GM03348 (cell line): ENCODE results near the gene CDK13.
"Not testable (repeated sequence)": the region's sequence is repeated elsewhere in the genome, so short reads cannot be mapped to it uniquely, and the experiment has no call there.

Source experiments
- DNase-seq: peaks from one replicate; pipeline ENCODE4 v3.0.0; 2012; ENCODE audit warnings: low spot score

The CDK13 gene

GRCh38 chr7:40097728-40098127, 147.7 kb downstream of the CDK13 start:
- DNase-seq = no peak

GRCh38 chr7:40098810-40099209, 148.8 kb downstream of the CDK13 start:
- DNase-seq = no peak

GRCh38 chr7:40099837-40100236, 149.8 kb downstream of the CDK13 start:
- no peak for DNase-seq

GRCh38 chr7:40101201-40101600, 151.1 kb downstream of the CDK13 start:
- DNase-seq = no peak

GRCh38 chr7:40102897-40103296, 152.8 kb downstream of the CDK13 start:
- DNase-seq = no peak

GRCh38 chr7:40105879-40106473, 155.9 kb downstream of the CDK13 start:
- DNase-seq = no peak

GRCh38 chr7:40115936-40116335, 165.9 kb downstream of the CDK13 start:
- no peak for DNase-seq

GRCh38 chr7:40117199-40117598, 167.1 kb downstream of the CDK13 start:
- DNase-seq = not testable (repeated sequence)

- not testable (repeated sequence) for DNase-seq
These were observed 168.1 kb downstream of the CDK13 start for GRCh38 chr7:40118201-40118600.

- DNase-seq = no peak
These were observed 170.0 kb downstream of the CDK13 start for GRCh38 chr7:40120020-40120419.

GRCh38 chr7:40122100-40122939, 172.3 kb downstream of the CDK13 start:
- DNase-seq = not testable (repeated sequence)

GRCh38 chr7:40122940-40123254, 172.8 kb downstream of the CDK13 start:
- DNase-seq = no peak

- DNase-seq = peak; percentile 39
These were observed 183.7 kb downstream of the CDK13 start for GRCh38 chr7:40133561-40134427.

GRCh38 chr7:40134428-40135316, 184.6 kb downstream of the CDK13 start, which contains the start of the genes MPLKIP and SUGCT:
TSS of gene MPLKIP (minus strand) at chr7:40134622. CDS start at chr7:40134567, 55 bp downstream.
TSS of gene SUGCT (plus strand) at chr7:40135005.
- DNase-seq = peak; percentile 96

GRCh38 chr7:40135317-40135610, 185.2 kb downstream of the CDK13 start:
- no peak for DNase-seq

- DNase-seq = no peak
These were observed 187.5 kb downstream of the CDK13 start for GRCh38 chr7:40137563-40137962.

GRCh38 chr7:40138973-40139372, 188.9 kb downstream of the CDK13 start:
- no peak for DNase-seq

GRCh38 chr7:40139891-40140290, 189.8 kb downstream of the CDK13 start:
- not testable (repeated sequence) for DNase-seq

GRCh38 chr7:40141916-40142315, 191.9 kb downstream of the CDK13 start:
- DNase-seq = not testable (repeated sequence)

- DNase-seq = not testable (repeated sequence)
These were observed 195.6 kb downstream of the CDK13 start for GRCh38 chr7:40145596-40146130.
